Fibroblast of lung (primary cell): Measurements from ENCODE around the gene PDSS2.

Source experiments
- CTCF ChIP-seq, 2 donors: IDR thresholded peaks in 1 of 2; conservative IDR thresholded peaks in 1 of 2; 1 replicate in 1 of 2; 2 replicates in 1 of 2; pipeline ENCODE4 v1.5.1; 2011 to 2012; ENCODE audit warnings: low read length in 2 of 2, control low read depth in 1 of 2, inconsistent platforms in 1 of 2, low read depth in 1 of 2, mild to moderate bottlenecking in 1 of 2
- EZH2 ChIP-seq: IDR thresholded peaks from 2 replicates; pipeline ENCODE4 v1.5.1; 2012; ENCODE audit warnings: low read length, control low read depth, mild to moderate bottlenecking; ENCODE audit errors: missing control alignments

GRCh38 chr6:107504270-107505026, 45.1 kb upstream of the PDSS2 start:
- TF ChIP-seq EZH2 (no peak), CTCF (conservative IDR thresholded peaks at IDR 0.05 in 1 of 2, IDR thresholded peaks at IDR 0.05 in 1 of 2; ENCODE audit: low read depth in 1 of 2, low read length in 2 of 2) (no peak)
